Measurements from ENCODE around the gene RSU1.

RSU1 gene

GRCh38 chr10:16656895-16657294, 160.3 kb downstream of the RSU1 start:
- no peak for TF ChIP-seq CTCF (IDR thresholded peaks at IDR 0.05; ENCODE audit: control extremely low read depth, extremely low read depth, low read depth, missing control alignments)
- no peak for DNase-seq (ENCODE audit: extremely low spot score)
- ChIA-PET CTCF (interaction anchor here (1.3 to 1.4 kb wide), 2 partner anchors 11 to 24 kb away, joined by 4 read pairs; no protein-coding TSS in a partner anchor), POLR2A (no interaction called here)

- no peak for TF ChIP-seq CTCF (IDR thresholded peaks at IDR 0.05; ENCODE audit: control extremely low read depth, extremely low read depth, low read depth, missing control alignments)
- CTCF ChIA-PET = no interaction called here
- DNase-seq (ENCODE audit: extremely low spot score) = no peak
- POLR2A ChIA-PET = no interaction called here
Measured at GRCh38 chr10:16653224-16653623, 164.0 kb downstream of the RSU1 start.

- POLR2A ChIA-PET = no interaction called here
- no peak for TF ChIP-seq CTCF (IDR thresholded peaks at IDR 0.05; ENCODE audit: control extremely low read depth, extremely low read depth, low read depth, missing control alignments)
- DNase-seq (ENCODE audit: extremely low spot score) = no peak
- CTCF ChIA-PET = interaction anchor here (1.5 kb wide), 1 partner anchor 18 kb away, joined by 4 read pairs; no protein-coding TSS in a partner anchor
Measured at GRCh38 chr10:16652154-16652553, 165.1 kb downstream of the RSU1 start.

- DNase-seq (ENCODE audit: extremely low spot score) = no peak
- ChIA-PET CTCF (no interaction called here), POLR2A (no interaction called here)
- no peak for TF ChIP-seq CTCF (IDR thresholded peaks at IDR 0.05; ENCODE audit: control extremely low read depth, extremely low read depth, low read depth, missing control alignments)
Measured at GRCh38 chr10:16649757-16650156, 167.5 kb downstream of the RSU1 start.

GRCh38 chr10:16648366-16648765, 168.9 kb downstream of the RSU1 start:
- TF ChIP-seq CTCF (IDR thresholded peaks at IDR 0.05; ENCODE audit: control extremely low read depth, extremely low read depth, low read depth, missing control alignments) = no peak
- POLR2A ChIA-PET = interaction anchor here (0.6 kb wide), 1 partner anchor 50 kb away, joined by 3 read pairs; no protein-coding TSS in a partner anchor
- CTCF ChIA-PET = interaction anchor here (1.1 kb wide), 1 partner anchor 111 kb away, joined by 3 read pairs; no protein-coding TSS in a partner anchor
- no peak for DNase-seq (ENCODE audit: extremely low spot score)

GRCh38 chr10:16646181-16647059, 170.8 kb downstream of the RSU1 start:
- DNase-seq (ENCODE audit: extremely low spot score) = no peak
- no peak for TF ChIP-seq CTCF (IDR thresholded peaks at IDR 0.05; ENCODE audit: control extremely low read depth, extremely low read depth, low read depth, missing control alignments)
- ChIA-PET POLR2A (no interaction called here), CTCF (interaction anchor here (1.6 kb wide), 1 partner anchor 10 kb away, joined by 4 read pairs; no protein-coding TSS in a partner anchor)
